WERI-Rb-1 (cell line): ENCODE results near the gene KCNK4.

Experiments
- DNase-seq: peaks from one replicate; pipeline ENCODE4 v3.0.0-alpha.2; 2020
- H3K27ac ChIP-seq: fragments of 250-450 bp; sonication (Bioruptor Pico); 2 replicates; pipeline ENCODE4 v1.5.1; 2020; ENCODE audit warnings: mild to moderate bottlenecking, moderate library complexity
- H3K27me3 ChIP-seq: fragments of 250-450 bp; sonication (Bioruptor Pico); 2 replicates; pipeline ENCODE4 v1.5.1; 2021; ENCODE audit warnings: mild to moderate bottlenecking, low read depth, moderate library complexity; ENCODE audit not compliant: insufficient read depth, severe bottlenecking
- H3K36me3 ChIP-seq: fragments of 250-450 bp; sonication (Bioruptor Pico); 2 replicates; pipeline ENCODE4 v1.5.1; 2020; ENCODE audit warnings: mild to moderate bottlenecking, moderate library complexity
- H3K4me3 ChIP-seq: 2 replicates; pipeline ENCODE4 v1.5.1; 2011; ENCODE audit warnings: low read depth, mild to moderate bottlenecking, control low read depth, low read length
- H3K9me3 ChIP-seq: fragments of 250-450 bp; sonication (Bioruptor Pico); 2 replicates; pipeline ENCODE4 v1.5.1; 2021; ENCODE audit warnings: mild to moderate bottlenecking, moderate library complexity; ENCODE audit not compliant: severe bottlenecking
- TF ChIP-seq, protein P1 (sequence below): IDR thresholded peaks from 2 replicates; pipeline ENCODE4 v1.5.1; 2011; ENCODE audit warnings: low read depth, mild to moderate bottlenecking, control low read depth, inconsistent platforms, low read length

Gene KCNK4

GRCh38 chr11:64341851-64342791, 51.0 kb downstream of the KCNK4 start:
- Histone ChIP-seq H3K27me3 (no peaks in the 10 kb centered on the region), H3K27ac (peak overlapping the region; percentile 99), H3K36me3 (no peaks in the 10 kb centered on the region), H3K4me3 (peak overlapping the region; percentile 43), H3K9me3 (no peaks in the 10 kb centered on the region)
- TF ChIP-seq, protein P1, sequence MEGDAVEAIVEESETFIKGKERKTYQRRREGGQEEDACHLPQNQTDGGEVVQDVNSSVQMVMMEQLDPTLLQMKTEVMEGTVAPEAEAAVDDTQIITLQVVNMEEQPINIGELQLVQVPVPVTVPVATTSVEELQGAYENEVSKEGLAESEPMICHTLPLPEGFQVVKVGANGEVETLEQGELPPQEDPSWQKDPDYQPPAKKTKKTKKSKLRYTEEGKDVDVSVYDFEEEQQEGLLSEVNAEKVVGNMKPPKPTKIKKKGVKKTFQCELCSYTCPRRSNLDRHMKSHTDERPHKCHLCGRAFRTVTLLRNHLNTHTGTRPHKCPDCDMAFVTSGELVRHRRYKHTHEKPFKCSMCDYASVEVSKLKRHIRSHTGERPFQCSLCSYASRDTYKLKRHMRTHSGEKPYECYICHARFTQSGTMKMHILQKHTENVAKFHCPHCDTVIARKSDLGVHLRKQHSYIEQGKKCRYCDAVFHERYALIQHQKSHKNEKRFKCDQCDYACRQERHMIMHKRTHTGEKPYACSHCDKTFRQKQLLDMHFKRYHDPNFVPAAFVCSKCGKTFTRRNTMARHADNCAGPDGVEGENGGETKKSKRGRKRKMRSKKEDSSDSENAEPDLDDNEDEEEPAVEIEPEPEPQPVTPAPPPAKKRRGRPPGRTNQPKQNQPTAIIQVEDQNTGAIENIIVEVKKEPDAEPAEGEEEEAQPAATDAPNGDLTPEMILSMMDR = peak; percentile 41
- peak; percentile 94 for DNase-seq

- H3K36me3 ChIP-seq = no peaks in the 10 kb centered on the region
- DNase-seq = peak; percentile 8
- peak overlapping the region; percentile 43 for H3K4me3 ChIP-seq
- H3K27me3 ChIP-seq = no peaks in the 10 kb centered on the region
- TF ChIP-seq, protein P1 = no peak
- H3K9me3 ChIP-seq = no peaks in the 10 kb centered on the region
- peak overlapping the region; percentile 28 for H3K27ac ChIP-seq
Observed at GRCh38 chr11:64342869-64343745, 52.0 kb downstream of the KCNK4 start.

DNA sequence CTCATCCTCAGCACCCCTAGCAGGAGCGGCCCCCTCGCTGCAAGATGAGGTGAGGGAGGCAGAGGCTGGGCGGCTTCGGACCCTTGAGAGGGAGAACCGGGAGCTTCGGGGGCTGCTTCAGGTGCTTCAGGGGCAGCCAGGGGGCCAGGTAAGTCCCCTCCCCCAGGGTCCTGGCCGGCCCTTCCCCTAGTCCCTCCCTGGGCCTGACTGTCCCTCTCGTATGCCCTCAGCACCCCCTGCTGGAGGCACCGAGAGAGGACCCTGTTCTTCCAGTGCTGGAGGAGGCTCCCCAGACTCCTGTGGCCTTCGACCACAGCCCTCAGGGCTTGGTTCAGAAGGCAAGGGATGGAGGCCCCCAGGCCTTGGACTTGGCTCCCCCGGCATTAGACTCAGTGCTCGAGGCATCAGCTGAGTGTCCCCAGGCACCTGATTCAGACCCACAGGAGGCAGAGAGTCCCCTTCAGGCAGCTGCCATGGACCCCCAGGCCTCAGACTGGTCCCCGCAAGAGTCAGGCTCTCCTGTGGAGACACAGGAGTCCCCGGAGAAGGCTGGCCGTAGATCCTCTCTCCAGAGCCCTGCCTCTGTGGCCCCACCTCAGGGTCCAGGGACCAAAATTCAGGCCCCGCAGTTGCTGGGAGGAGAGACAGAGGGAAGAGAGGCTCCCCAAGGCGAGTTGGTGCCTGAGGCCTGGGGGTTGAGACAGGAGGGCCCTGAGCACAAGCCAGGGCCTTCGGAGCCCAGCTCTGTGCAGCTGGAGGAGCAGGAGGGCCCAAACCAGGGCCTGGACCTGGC, 52.9 kb downstream of the KCNK4 start:
- TF ChIP-seq, protein P1 = peak; percentile 87
- peak overlapping the region; percentile 28 for H3K27ac ChIP-seq
- DNase-seq = peak; percentile 80
- H3K9me3 ChIP-seq = no peaks in the 10 kb centered on the region
- H3K27me3 ChIP-seq = no peaks in the 10 kb centered on the region
- no peaks in the 10 kb centered on the region for H3K36me3 ChIP-seq
- H3K4me3 ChIP-seq = no peak overlapping the region

DNA sequence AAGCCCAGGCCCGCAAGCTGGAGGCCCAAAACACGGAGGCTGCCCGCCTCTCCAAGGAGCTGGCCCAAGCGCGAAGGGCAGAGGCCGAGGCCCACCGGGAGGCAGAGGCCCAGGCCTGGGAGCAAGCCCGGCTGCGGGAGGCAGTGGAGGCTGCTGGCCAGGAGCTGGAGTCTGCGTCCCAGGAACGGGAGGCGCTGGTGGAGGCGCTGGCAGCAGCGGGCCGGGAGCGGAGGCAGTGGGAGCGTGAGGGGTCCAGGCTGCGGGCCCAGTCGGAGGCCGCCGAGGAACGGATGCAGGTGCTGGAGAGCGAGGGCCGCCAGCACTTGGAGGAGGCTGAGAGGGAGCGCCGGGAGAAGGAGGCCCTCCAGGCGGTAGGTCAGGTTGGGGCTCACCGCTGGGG, 53.7 kb downstream of the KCNK4 start:
- no peaks in the 10 kb centered on the region for H3K36me3 ChIP-seq
- H3K4me3 ChIP-seq = no peak overlapping the region
- no peak for DNase-seq
- no peak overlapping the region for H3K27ac ChIP-seq
- H3K27me3 ChIP-seq = no peaks in the 10 kb centered on the region
- no peaks in the 10 kb centered on the region for H3K9me3 ChIP-seq
- TF ChIP-seq, protein P1 = no peak

- DNase-seq = no peak
- TF ChIP-seq, protein P1 = no peak
- no peaks in the 10 kb centered on the region for H3K36me3 ChIP-seq
- no peaks in the 10 kb centered on the region for H3K27me3 ChIP-seq
- no peak overlapping the region for H3K27ac ChIP-seq
- H3K9me3 ChIP-seq = no peaks in the 10 kb centered on the region
- no peak overlapping the region for H3K4me3 ChIP-seq
Observed at GRCh38 chr11:64347193-64347867, 56.2 kb downstream of the KCNK4 start.
